H1 (cell line): ENCODE data around the gene DGCR6. TPM values are rescaled to one million over a fixed set of nuclear protein-coding genes. Genes with fewer than 3 reads are reported as not detected.
"Not testable (repeated sequence)": the region's sequence is repeated elsewhere in the genome, so short reads cannot be mapped to it uniquely, and the experiment has no call there.

Experiments
- CTCF ChIA-PET: fragments of 300-600 bp; sonication (Branson Sonifier 250); formaldehyde crosslinking; loops from one replicate; lab custom pipeline; 2021; ENCODE audit not compliant: partially characterized antibody; lab: Charles Lee
- POLR2A ChIA-PET: fragments of 300-600 bp; sonication (Branson Sonifier 250); formaldehyde crosslinking; loops from one replicate; lab custom pipeline; 2021; ENCODE audit warnings: inconsistent platforms; ENCODE audit not compliant: partially characterized antibody; lab: Charles Lee
- DNase-seq, 2 experiments: peaks; one replicate each; pipeline versions ENCODE4 v3.0.0 to v3.0.0-alpha.2; 2010 to 2022; ENCODE audit warnings: low spot score in 2 of 2, low read depth in 1 of 2, mixed read lengths in 1 of 2
- FAIRE-seq: peaks from 2 replicates; lab custom pipeline; 2011; peaks lifted over from hg19 to GRCh38; lab: Jason Lieb, UNC
- H2AFZ ChIP-seq: 2 replicates; pipeline ENCODE4 v1.8.1; 2012; ENCODE audit warnings: low read length, inconsistent platforms
- H2AK5ac ChIP-seq: 2 replicates; pipeline ENCODE4 v1.6.1; 2013; ENCODE audit warnings: low read depth, low read length
- H2BK120ac ChIP-seq: replicated peaks from 2 replicates; pipeline ENCODE3; 2013; ENCODE audit warnings: low read depth, low read length, inconsistent platforms
- H2BK12ac ChIP-seq: 2 replicates; pipeline ENCODE4 v1.6.1; 2013; ENCODE audit warnings: low read depth, low read length
- H2BK15ac ChIP-seq: 2 replicates; pipeline ENCODE4 v1.6.1; 2013; ENCODE audit warnings: low read length
- H2BK20ac ChIP-seq: 2 replicates; pipeline ENCODE4 v1.6.1; 2013; ENCODE audit warnings: low read length
- H2BK5ac ChIP-seq: 2 replicates; pipeline ENCODE4 v1.6.1; 2013; ENCODE audit warnings: low read depth, low read length
- H3K14ac ChIP-seq: 2 replicates; pipeline ENCODE4 v1.6.1; 2013; ENCODE audit warnings: inconsistent platforms; ENCODE audit not compliant: insufficient read length
- H3K18ac ChIP-seq: 2 replicates; pipeline ENCODE4 v1.6.1; 2013; ENCODE audit warnings: low read length; ENCODE audit errors: extremely low read depth
- H3K23ac ChIP-seq: 2 replicates; pipeline ENCODE4 v1.6.1; 2013; ENCODE audit warnings: inconsistent platforms; ENCODE audit not compliant: insufficient read length
- H3K23me2 ChIP-seq: 2 replicates; pipeline ENCODE4 v1.6.1; 2013; ENCODE audit warnings: low read depth, low read length
- H3K27ac ChIP-seq: 2 replicates; pipeline ENCODE4 v1.6.1; 2011; ENCODE audit warnings: low read depth, low read length, inconsistent platforms
- H3K27me3 ChIP-seq, 4 experiments: replicated peaks in 1 of 4; 1 replicate in 1 of 4; 2 replicates in 3 of 4; pipeline versions ENCODE4 v1.6.1 to v1.8.1; 2011 to 2013; ENCODE audit warnings: low read length in 3 of 4, mild to moderate bottlenecking in 3 of 4, inconsistent platforms in 2 of 4, mixed read lengths in 2 of 4, moderate library complexity in 1 of 4; ENCODE audit not compliant: control insufficient read depth in 3 of 4, insufficient read depth in 3 of 4; ENCODE audit errors: extremely low read depth in 1 of 4
- H3K36me3 ChIP-seq, 4 experiments: 2 replicates each; pipeline versions ENCODE4 v1.6.1 to v1.8.1; 2011 to 2013; ENCODE audit warnings: mild to moderate bottlenecking in 4 of 4, low read length in 3 of 4, moderate library complexity in 2 of 4, control low read depth in 1 of 4, inconsistent platforms in 1 of 4; ENCODE audit not compliant: insufficient read depth in 4 of 4, control insufficient read depth in 2 of 4
- H3K4ac ChIP-seq: replicated peaks from 2 replicates; pipeline ENCODE3; 2013; ENCODE audit warnings: low read length, low read depth, mixed read lengths, inconsistent platforms; ENCODE audit not compliant: insufficient read length
- H3K4me1 ChIP-seq, 4 experiments: replicated peaks in 1 of 4; 1 replicate in 1 of 4; 2 replicates in 3 of 4; pipeline versions ENCODE4 v1.6.1 to v1.8.1; 2011 to 2013; ENCODE audit warnings: low read length in 3 of 4, inconsistent platforms in 2 of 4, mixed read lengths in 1 of 4; ENCODE audit not compliant: insufficient read depth in 4 of 4, control insufficient read depth in 3 of 4
- H3K4me2 ChIP-seq, 2 experiments: 2 replicates each; pipeline versions ENCODE4 v1.6.1 to v1.8.1; 2011 to 2013; ENCODE audit warnings: low read depth in 2 of 2, low read length in 2 of 2, control low read depth in 1 of 2, inconsistent platforms in 1 of 2, mild to moderate bottlenecking in 1 of 2; ENCODE audit not compliant: insufficient read depth in 1 of 2
- H3K4me3 ChIP-seq, 4 experiments: fragments of 200-600, 300-600 bp in 1 of 4; sonication (generic), shearing (Covaris generic), sonication (Bioruptor Twin) in 1 of 4; 2 replicates each; pipeline versions ENCODE4 v1.5.1 to v1.8.1; 2011 to 2016; ENCODE audit warnings: low read length in 4 of 4, low read depth in 3 of 4, control low read depth in 2 of 4, inconsistent platforms in 2 of 4, mild to moderate bottlenecking in 2 of 4, mixed read lengths in 1 of 4, moderate library complexity in 1 of 4; ENCODE audit not compliant: insufficient read depth in 2 of 4; ENCODE audit errors: extremely low read depth in 1 of 4
- H3K56ac ChIP-seq: replicated peaks from 2 replicates; pipeline ENCODE3; 2013; ENCODE audit warnings: low read depth, mild to moderate bottlenecking, mixed read lengths, low read length, inconsistent platforms; ENCODE audit not compliant: insufficient read length
- H3K79me1 ChIP-seq: 2 replicates; pipeline ENCODE4 v1.6.1; 2013; ENCODE audit warnings: low read depth, low read length, control low read depth
- H3K79me2 ChIP-seq, 2 experiments: 2 replicates each; pipeline versions ENCODE4 v1.6.1 to v1.8.1; 2012 to 2013; ENCODE audit warnings: low read length in 2 of 2, mild to moderate bottlenecking in 2 of 2, inconsistent platforms in 1 of 2; ENCODE audit not compliant: insufficient read depth in 2 of 2, control insufficient read depth in 1 of 2
- H3K9ac ChIP-seq, 4 experiments: replicated peaks in 1 of 4; 1 replicate in 1 of 4; 2 replicates in 3 of 4; pipeline versions ENCODE4 v1.6.1 to v1.8.1; 2011 to 2013; ENCODE audit warnings: low read depth in 3 of 4, low read length in 3 of 4, control low read depth in 2 of 4, mild to moderate bottlenecking in 2 of 4, moderate library complexity in 2 of 4, inconsistent platforms in 1 of 4; ENCODE audit errors: extremely low read depth in 1 of 4
- H3K9me3 ChIP-seq, 2 experiments: 2 replicates each; pipeline versions ENCODE4 v1.6.1 to v1.8.1; 2012 to 2013; ENCODE audit warnings: mild to moderate bottlenecking in 2 of 2, moderate library complexity in 2 of 2, control low read depth in 1 of 2, inconsistent platforms in 1 of 2, low read depth in 1 of 2, low read length in 1 of 2, mixed read lengths in 1 of 2; ENCODE audit not compliant: insufficient read depth in 2 of 2
- H4K20me1 ChIP-seq, 2 experiments: replicated peaks in 1 of 2; 2 replicates each; pipeline versions ENCODE3 to v1.8.1; 2011 to 2013; ENCODE audit warnings: inconsistent platforms in 2 of 2, low read length in 2 of 2, mild to moderate bottlenecking in 1 of 2; ENCODE audit not compliant: insufficient read depth in 2 of 2, control insufficient read depth in 1 of 2
- H4K5ac ChIP-seq: 2 replicates; pipeline ENCODE4 v1.6.1; 2013; ENCODE audit warnings: low read length, low read depth, mixed read lengths, inconsistent platforms; ENCODE audit not compliant: insufficient read length
- H4K8ac ChIP-seq: 2 replicates; pipeline ENCODE4 v1.8.0; 2013; ENCODE audit warnings: mild to moderate bottlenecking, moderate library complexity, low read length, inconsistent platforms; ENCODE audit not compliant: insufficient read depth; ENCODE audit errors: extremely low read depth
- H4K91ac ChIP-seq: replicated peaks from 2 replicates; pipeline ENCODE3; 2013; ENCODE audit warnings: low read length, mixed read lengths, inconsistent platforms; ENCODE audit not compliant: insufficient read length
- WGBS, 2 experiments: shearing (Covaris generic) in 1 of 2; methylation state at CpG; one replicate each; pipeline versions ENCODE4 v1.1.6 to v1.1.7; 2013 to 2015; ENCODE audit warnings: low lambda C conversion rate in 2 of 2, mixed read lengths in 2 of 2, inconsistent platforms in 1 of 2, low coverage in 1 of 2, missing lambda C conversion rate in 1 of 2; ENCODE audit not compliant: insufficient replicate concordance in 2 of 2, insufficient coverage in 1 of 2, insufficient read length in 1 of 2; ENCODE audit errors: extremely low coverage in 1 of 2, missing lambda C conversion rate in 1 of 2; 5-methylcytosine and 5-hydroxymethylcytosine counted together
- polyA plus RNA-seq, 7 experiments: library from polyadenylated mRNA; depleted of rRNA in 3 of 7; stranded (reverse) in 5 of 7; unstranded in 2 of 7; fragments of >200 nt in 5 of 7; fragments of 200-250 nt in 2 of 7; gene quantifications; 1 replicate in 5 of 7; 2 replicates in 1 of 7; 4 replicates in 1 of 7; pipeline versions ENCODE4 v1.2.1 to v1.2.3, GENCODE V29; 2011 to 2013; ENCODE audit warnings: missing spikeins in 2 of 7, mixed read lengths in 2 of 7
- total RNA-seq: library from RNA; stranded (reverse); fragmentation: NEBNext Ultra II Directional; extraction: Animal tissue kit (Norgen Biotek cat#: 25700); gene quantifications from 2 replicates; pipeline ENCODE4 v1.2.1, GENCODE V29; 2021

DGCR6 gene
- total and polyA plus RNA-seq, 2 of the 8 experiments (the other 6 are each of a cell fraction or from before 2014, with no cell fraction given) = 0.82 to 1.7 TPM

GRCh38 chr22:18961201-18961600 lies 55.1 kb downstream of the DGCR6 start:
- H2AFZ ChIP-seq, H3K27me3 ChIP-seq, H3K18ac ChIP-seq, H2BK20ac ChIP-seq, CTCF ChIA-PET, H3K23ac ChIP-seq, H3K4ac ChIP-seq, FAIRE-seq, H3K14ac ChIP-seq, H3K36me3 ChIP-seq, H2BK12ac ChIP-seq, H4K5ac ChIP-seq, H3K56ac ChIP-seq, H4K91ac ChIP-seq, H3K79me2 ChIP-seq, H3K4me2 ChIP-seq, H4K20me1 ChIP-seq, H3K4me3 ChIP-seq, DNase-seq, H2AK5ac ChIP-seq, H3K9me3 ChIP-seq, H3K9ac ChIP-seq, H3K4me1 ChIP-seq, H2BK15ac ChIP-seq, H2BK120ac ChIP-seq, H4K8ac ChIP-seq, H2BK5ac ChIP-seq, H3K23me2 ChIP-seq, POLR2A ChIA-PET, H3K27ac ChIP-seq, H3K79me1 ChIP-seq: not testable (repeated sequence)
- 79% methylated on average over 5 of the region's 7 CpGs; no CpG with 5 or more reads in 1 of the 2 experiments for WGBS, 2 experiments

Other genes with a start within 250 kb of the DGCR6 start
- gene PRODH, start 30.0 kb downstream of the DGCR6 start, total RNA-seq = 27.5 and 27.6 TPM in 2 replicates
- 45.6 and 80.9 TPM in 2 replicates for gene PRODH, start 30.0 kb downstream of the DGCR6 start, polyA plus RNA-seq (2011; rRNA removed)
- 62.2 and 65.5 TPM in 2 replicates for gene DGCR2, start 216.1 kb downstream of the DGCR6 start, total RNA-seq
- gene DGCR2, start 216.1 kb downstream of the DGCR6 start, polyA plus RNA-seq (2011; rRNA removed) = 42.3 and 74.8 TPM in 2 replicates
- gene TSSK2, start 225.0 kb downstream of the DGCR6 start, total RNA-seq = not detected in 2 replicates
- gene TSSK2, start 225.0 kb downstream of the DGCR6 start, polyA plus RNA-seq (2011; rRNA removed) = not detected in 2 replicates
- 16.0 and 18.6 TPM in 2 replicates for gene ESS2, start 238.3 kb downstream of the DGCR6 start, total RNA-seq
- gene ESS2, start 238.3 kb downstream of the DGCR6 start, polyA plus RNA-seq (2011; rRNA removed) = 12.2 and 16.7 TPM in 2 replicates
- gene GSC2, start 244.0 kb downstream of the DGCR6 start, total RNA-seq = 0.42 and 0.48 TPM in 2 replicates
- 0.17 and 0.19 TPM in 2 replicates for gene GSC2, start 244.0 kb downstream of the DGCR6 start, polyA plus RNA-seq (2011; rRNA removed)